ENCODE measurements around the gene CACNB4. TPM values are rescaled to one million over a fixed set of nuclear protein-coding genes. Genes with fewer than 3 reads are reported as not detected.

CACNB4 gene
- total RNA-seq, 2 experiments from 2014 or later = 0.36 to 0.71 TPM

GRCh38 chr2:152078023-152078422, 20.8 kb downstream of the CACNB4 start:
- Mint-ChIP-seq H3K9me3 (no peaks in the 10 kb centered on the region), H3K4me3 (no peak overlapping the region), H3K36me3 (no peaks in the 10 kb centered on the region), H3K27me3 (no peaks in the 10 kb centered on the region), H3K27ac (no peak overlapping the region), H3K4me1 (no peaks in the 10 kb centered on the region)
- DNase-seq (no peak), ATAC-seq (ENCODE audit: low read depth) (no peak)
- POLR2A ChIA-PET = no interaction called here

GRCh38 chr2:152075461-152076050, 23.3 kb downstream of the CACNB4 start:
- H3K4me3 Mint-ChIP-seq = no peak overlapping the region
- H3K27ac Mint-ChIP-seq = no peak overlapping the region
- POLR2A ChIA-PET = no interaction called here
- no peaks in the 10 kb centered on the region for H3K36me3 Mint-ChIP-seq
- H3K9me3 Mint-ChIP-seq = no peaks in the 10 kb centered on the region
- H3K27me3 Mint-ChIP-seq = no peaks in the 10 kb centered on the region
- DNase-seq (no peak), ATAC-seq (ENCODE audit: low read depth) (no peak)
- H3K4me1 Mint-ChIP-seq = no peaks in the 10 kb centered on the region

DNA sequence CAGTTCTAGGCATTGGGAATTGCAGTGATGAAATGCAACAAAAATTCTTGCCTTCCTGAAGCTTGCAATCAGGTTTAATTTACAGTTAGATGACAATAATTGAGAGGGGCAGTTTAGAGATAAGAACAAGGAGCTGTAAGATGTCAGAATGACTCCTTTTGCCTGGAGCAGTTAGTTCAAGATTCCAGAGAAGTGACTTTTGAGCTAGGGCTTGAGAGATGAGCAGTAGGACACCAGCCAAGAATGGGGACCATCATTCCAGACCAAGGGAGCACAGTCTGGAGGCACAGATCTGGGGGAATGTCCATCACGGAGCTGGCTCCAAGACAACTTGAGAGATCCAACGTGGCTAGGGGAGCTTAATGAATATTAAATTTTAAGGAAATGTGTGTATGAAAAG, 26.8 kb downstream of the CACNB4 start:
- H3K27me3 Mint-ChIP-seq = no peaks in the 10 kb centered on the region
- POLR2A ChIA-PET = no interaction called here
- H3K36me3 Mint-ChIP-seq = no peaks in the 10 kb centered on the region
- no peak overlapping the region for H3K4me3 Mint-ChIP-seq
- no peak overlapping the region for H3K27ac Mint-ChIP-seq
- ATAC-seq (ENCODE audit: low read depth) (no peak), DNase-seq (no peak)
- no peaks in the 10 kb centered on the region for H3K9me3 Mint-ChIP-seq
- no peaks in the 10 kb centered on the region for H3K4me1 Mint-ChIP-seq

GRCh38 chr2:152071518-152071917, 27.3 kb downstream of the CACNB4 start:
- Mint-ChIP-seq H3K4me1 (no peaks in the 10 kb centered on the region), H3K36me3 (no peaks in the 10 kb centered on the region), H3K27ac (no peak overlapping the region), H3K4me3 (no peak overlapping the region), H3K27me3 (no peaks in the 10 kb centered on the region), H3K9me3 (no peaks in the 10 kb centered on the region)
- POLR2A ChIA-PET = no interaction called here
- DNase-seq = no peak
- no peak for ATAC-seq (ENCODE audit: low read depth)

GRCh38 chr2:152071092-152071491, 27.8 kb downstream of the CACNB4 start:
- no peaks in the 10 kb centered on the region for H3K4me1 Mint-ChIP-seq
- H3K27me3 Mint-ChIP-seq = no peaks in the 10 kb centered on the region
- H3K36me3 Mint-ChIP-seq = no peaks in the 10 kb centered on the region
- POLR2A ChIA-PET = no interaction called here
- no peak for DNase-seq
- no peak overlapping the region for H3K4me3 Mint-ChIP-seq
- no peak overlapping the region for H3K27ac Mint-ChIP-seq
- H3K9me3 Mint-ChIP-seq = no peaks in the 10 kb centered on the region
- no peak for ATAC-seq (ENCODE audit: low read depth)

DNA sequence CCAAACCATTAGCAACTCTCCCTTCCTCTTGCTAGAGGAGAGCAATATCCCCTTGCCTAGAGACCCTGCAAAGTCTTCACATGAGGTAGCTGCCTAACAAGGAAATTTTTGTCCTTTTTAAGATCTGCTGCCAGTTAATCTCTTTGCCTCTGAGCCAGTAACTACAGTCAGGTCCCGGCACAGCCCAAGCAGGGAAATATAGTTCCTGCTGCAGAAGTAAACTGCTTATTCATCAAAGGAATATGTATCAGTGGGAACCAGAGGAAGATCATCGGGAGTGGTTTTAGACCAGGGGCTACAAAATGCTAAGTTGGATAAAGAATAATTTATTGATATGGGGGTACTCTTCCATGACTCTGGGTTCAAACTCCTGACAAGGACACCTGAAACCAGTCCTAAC, 30.6 kb downstream of the CACNB4 start:
- no peak overlapping the region for H3K4me3 Mint-ChIP-seq
- H3K36me3 Mint-ChIP-seq = no peaks in the 10 kb centered on the region
- ATAC-seq (ENCODE audit: low read depth) = no peak
- no peak for DNase-seq
- no peaks in the 10 kb centered on the region for H3K4me1 Mint-ChIP-seq
- no peak overlapping the region for H3K27ac Mint-ChIP-seq
- H3K9me3 Mint-ChIP-seq = no peaks in the 10 kb centered on the region
- peaks cover 3% of the 10 kb centered on the region for H3K27me3 Mint-ChIP-seq
- POLR2A ChIA-PET = no interaction called here

DNA sequence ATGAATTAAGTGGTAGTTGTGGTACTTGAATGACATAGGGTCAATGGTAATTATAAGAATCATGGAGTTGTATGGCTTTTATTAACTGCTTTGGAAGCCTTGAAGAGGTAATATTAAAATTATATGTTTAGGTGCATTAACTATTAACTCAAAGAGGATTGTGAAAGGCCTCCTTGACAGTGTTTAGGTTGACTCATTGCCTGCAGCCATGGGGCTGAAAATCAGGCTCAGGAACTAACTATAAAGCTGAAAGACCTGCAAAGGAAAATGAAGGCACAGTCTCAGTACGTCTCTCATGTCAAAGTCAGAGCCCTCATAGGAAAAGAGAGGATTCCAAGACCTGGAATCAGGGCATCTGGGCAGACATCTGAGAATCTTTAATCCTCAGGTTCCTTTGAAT, 31.0 kb downstream of the CACNB4 start:
- DNase-seq (no peak), ATAC-seq (ENCODE audit: low read depth) (no peak)
- no peaks in the 10 kb centered on the region for H3K4me1 Mint-ChIP-seq
- POLR2A ChIA-PET = no interaction called here
- peaks cover 4% of the 10 kb centered on the region for H3K27me3 Mint-ChIP-seq
- H3K9me3 Mint-ChIP-seq = no peaks in the 10 kb centered on the region
- H3K27ac Mint-ChIP-seq = no peak overlapping the region
- H3K36me3 Mint-ChIP-seq = no peaks in the 10 kb centered on the region
- no peak overlapping the region for H3K4me3 Mint-ChIP-seq

GRCh38 chr2:152065945-152066344, 32.9 kb downstream of the CACNB4 start:
- Mint-ChIP-seq H3K27ac (no peak overlapping the region), H3K4me3 (no peak overlapping the region), H3K4me1 (no peaks in the 10 kb centered on the region), H3K9me3 (no peaks in the 10 kb centered on the region), H3K27me3 (peaks cover 13% of the 10 kb centered on the region), H3K36me3 (no peaks in the 10 kb centered on the region)
- no peak for DNase-seq
- POLR2A ChIA-PET = no interaction called here
- ATAC-seq (ENCODE audit: low read depth) = no peak

- Mint-ChIP-seq H3K9me3 (no peaks in the 10 kb centered on the region), H3K27ac (no peak overlapping the region), H3K4me3 (no peak overlapping the region), H3K27me3 (peaks cover 16% of the 10 kb centered on the region), H3K36me3 (no peaks in the 10 kb centered on the region), H3K4me1 (no peaks in the 10 kb centered on the region)
- ATAC-seq (ENCODE audit: low read depth) (no peak), DNase-seq (no peak)
- POLR2A ChIA-PET = no interaction called here
Observed at GRCh38 chr2:152064001-152064400, 34.8 kb downstream of the CACNB4 start.

GRCh38 chr2:152063325-152063924, 35.4 kb downstream of the CACNB4 start:
- peaks cover 16% of the 10 kb centered on the region for H3K27me3 Mint-ChIP-seq
- peaks cover under 1% of the 10 kb centered on the region for H3K9me3 Mint-ChIP-seq
- DNase-seq (no peak), ATAC-seq (ENCODE audit: low read depth) (no peak)
- H3K4me3 Mint-ChIP-seq = no peak overlapping the region
- POLR2A ChIA-PET = no interaction called here
- no peaks in the 10 kb centered on the region for H3K4me1 Mint-ChIP-seq
- H3K27ac Mint-ChIP-seq = no peak overlapping the region
- H3K36me3 Mint-ChIP-seq = no peaks in the 10 kb centered on the region

DNA sequence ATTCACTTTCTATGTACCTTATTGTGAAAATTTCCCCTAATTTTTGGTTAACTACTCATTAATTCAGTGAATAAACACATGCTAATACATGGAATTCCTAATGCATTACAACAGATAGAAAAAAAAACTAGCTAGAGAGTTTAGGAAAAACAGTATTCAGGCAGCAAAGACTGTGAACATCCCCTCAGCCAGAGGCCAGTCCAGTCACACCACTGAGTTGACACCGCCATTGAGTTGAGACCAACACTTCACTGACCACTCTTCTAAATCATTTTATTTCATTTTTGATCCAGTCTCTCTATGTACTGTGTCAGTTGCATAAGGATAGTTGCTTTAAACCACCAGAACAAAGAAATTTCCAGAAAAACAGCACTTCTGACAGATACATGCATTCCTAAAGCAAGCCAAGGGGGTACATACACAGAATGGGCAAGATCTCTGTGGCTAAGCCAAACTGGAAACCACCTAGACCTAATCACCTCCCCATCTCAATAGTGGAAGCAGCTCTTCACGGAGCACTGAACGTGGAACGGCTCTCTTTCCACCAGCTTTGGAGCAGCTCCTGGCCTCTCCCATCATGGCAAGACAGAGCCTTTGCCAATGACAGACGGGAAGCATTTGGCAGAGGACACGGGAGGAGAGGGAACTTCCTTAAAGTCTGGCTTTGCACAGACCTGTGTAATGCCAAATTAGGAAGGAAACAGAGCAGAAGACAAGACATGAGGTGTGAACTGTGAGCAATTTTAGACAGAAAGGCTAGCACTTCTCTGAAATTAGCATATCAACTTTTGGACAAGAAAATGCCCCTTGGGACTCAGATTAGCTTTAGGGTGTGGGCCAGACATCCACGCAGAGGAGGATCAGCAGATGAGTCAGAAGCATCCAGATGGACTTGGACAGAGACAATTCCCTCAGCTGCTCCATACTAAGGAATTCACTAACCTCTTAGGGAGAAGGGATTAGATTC, 36.4 kb downstream of the CACNB4 start:
- Mint-ChIP-seq H3K27me3 (peaks cover 16% of the 10 kb centered on the region), H3K36me3 (no peaks in the 10 kb centered on the region), H3K4me3 (no peak overlapping the region), H3K9me3 (peaks cover 4% of the 10 kb centered on the region), H3K4me1 (no peaks in the 10 kb centered on the region), H3K27ac (no peak overlapping the region)
- DNase-seq (no peak), ATAC-seq (ENCODE audit: low read depth) (no peak)
- POLR2A ChIA-PET = no interaction called here

GRCh38 chr2:152061383-152061782, 37.5 kb downstream of the CACNB4 start:
- H3K27ac Mint-ChIP-seq = no peak overlapping the region
- POLR2A ChIA-PET = interaction anchor here (0.7 kb wide), 1 partner anchor 234 kb away, joined by 4 read pairs; no protein-coding TSS in a partner anchor
- ATAC-seq (ENCODE audit: low read depth) (no peak), DNase-seq (no peak)
- peaks cover 16% of the 10 kb centered on the region for H3K27me3 Mint-ChIP-seq
- H3K4me1 Mint-ChIP-seq = no peaks in the 10 kb centered on the region
- H3K9me3 Mint-ChIP-seq = peaks cover 4% of the 10 kb centered on the region
- no peak overlapping the region for H3K4me3 Mint-ChIP-seq
- no peaks in the 10 kb centered on the region for H3K36me3 Mint-ChIP-seq

GRCh38 chr2:152058655-152059054, 40.2 kb downstream of the CACNB4 start:
- H3K4me1 Mint-ChIP-seq = peaks cover 2% of the 10 kb centered on the region

DNA sequence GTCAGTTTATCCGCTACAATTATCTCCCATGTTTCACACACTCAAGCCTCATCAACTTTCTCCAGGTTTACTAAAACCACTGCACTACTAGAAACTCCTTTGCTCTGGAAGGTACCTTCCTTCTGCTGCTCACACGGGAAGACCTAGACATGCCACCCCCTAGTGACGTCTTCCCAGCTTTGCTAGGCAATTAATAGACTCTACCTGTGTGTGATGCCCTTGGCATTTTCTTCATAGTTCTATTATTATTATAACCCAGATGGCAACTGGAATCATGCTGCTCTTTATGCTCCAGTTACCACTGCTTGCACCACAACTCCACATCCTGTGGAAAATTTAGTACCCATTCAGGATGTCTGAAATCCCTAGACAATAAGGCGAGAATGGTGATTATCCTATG, 42.4 kb downstream of the CACNB4 start:
- Mint-ChIP-seq H3K27me3 (peaks cover 3% of the 10 kb centered on the region), H3K36me3 (no peaks in the 10 kb centered on the region), H3K4me3 (no peak overlapping the region), H3K9me3 (peaks cover 5% of the 10 kb centered on the region), H3K27ac (no peak overlapping the region), H3K4me1 (peaks cover 2% of the 10 kb centered on the region)
- DNase-seq (no peak), ATAC-seq (ENCODE audit: low read depth) (no peak)
- POLR2A ChIA-PET = no interaction called here

More at GRCh38 chr2:152058655-152059054, 40.2 kb downstream of the CACNB4 start:
- no peak overlapping the region for H3K27ac Mint-ChIP-seq
- DNase-seq (no peak), ATAC-seq (ENCODE audit: low read depth) (no peak)
- peaks cover 14% of the 10 kb centered on the region for H3K27me3 Mint-ChIP-seq
- no peaks in the 10 kb centered on the region for H3K36me3 Mint-ChIP-seq
- POLR2A ChIA-PET = no interaction called here
- peaks cover 5% of the 10 kb centered on the region for H3K9me3 Mint-ChIP-seq
- no peak overlapping the region for H3K4me3 Mint-ChIP-seq

All from activated naive CD8-positive, alpha-beta T cell treated with anti-CD3 and anti-CD28 coated beads, Interleukin-2, amount 10 ng/mL, durations not matched to agents 7 days and 5 days (primary cell).